GM12878 (cell line): ENCODE measurements around the gene ATF6B.
"Not testable (repeated sequence)": the region's sequence is repeated elsewhere in the genome, so short reads cannot be mapped to it uniquely, and the experiment has no call there.

Experiments
- BACH1 ChIP-seq: fragments of 450-650 bp; IDR thresholded peaks from 2 replicates; pipeline ENCODE4 v1.6.1; 2017; ENCODE audit warnings: mild to moderate bottlenecking, borderline replicate concordance
- BHLHE40 ChIP-seq, 2 experiments: fragments of 450-650 bp in 1 of 2; IDR thresholded peaks; 2 replicates each; pipeline ENCODE4 v1.6.1; 2011 to 2017; ENCODE audit warnings: low read depth in 2 of 2, borderline replicate concordance in 1 of 2, improper control_type of control experiment in 1 of 2, low read length in 1 of 2, mild to moderate bottlenecking in 1 of 2
- EP300 ChIP-seq, 2 experiments: fragments of 150-350 bp in 1 of 2; IDR thresholded peaks; 2 replicates each; pipeline ENCODE4 v1.6.1; 2011 to 2012; ENCODE audit warnings: low read depth in 2 of 2, low read length in 2 of 2, borderline replicate concordance in 1 of 2, improper control_type of control experiment in 1 of 2, inconsistent platforms in 1 of 2; ENCODE audit not compliant: control insufficient read depth in 1 of 2
- JUND ChIP-seq: IDR thresholded peaks from 2 replicates; pipeline ENCODE4 v1.6.1; 2012; ENCODE audit warnings: low read depth, mild to moderate bottlenecking, low read length, improper control_type of control experiment, moderate library complexity
- LARP7 ChIP-seq: fragments of 450-650 bp; IDR thresholded peaks from 2 replicates; pipeline ENCODE4 v1.6.1; 2017; ENCODE audit warnings: mild to moderate bottlenecking
- NFXL1 ChIP-seq: fragments of 450-650 bp; IDR thresholded peaks from 2 replicates; pipeline ENCODE4 v1.6.1; 2017; ENCODE audit warnings: antibody characterized with exemption, mild to moderate bottlenecking, borderline replicate concordance
- POLR2A ChIP-seq: IDR thresholded peaks from 2 replicates; pipeline ENCODE4 v1.6.1; 2011; ENCODE audit warnings: low read depth, mild to moderate bottlenecking, low read length
- POU2F2 ChIP-seq: IDR thresholded peaks from 3 replicates; pipeline ENCODE4 v1.6.1; 2011; ENCODE audit warnings: low read depth, mild to moderate bottlenecking, low read length, borderline replicate concordance
- TAF1 ChIP-seq: IDR thresholded peaks from 2 replicates; pipeline ENCODE4 v1.6.1; 2011; ENCODE audit warnings: mild to moderate bottlenecking, low read depth, low read length, borderline replicate concordance
- TF ChIP-seq, protein P1 (sequence below), 3 experiments: IDR thresholded peaks in 2 of 3; conservative IDR thresholded peaks in 1 of 3; 2 replicates each; pipeline ENCODE4 v1.5.1; 2011; ENCODE audit warnings: low read depth in 3 of 3, low read length in 3 of 3, mild to moderate bottlenecking in 3 of 3, control low read depth in 2 of 3, moderate library complexity in 2 of 3, inconsistent platforms in 1 of 3, mixed read lengths in 1 of 3; ENCODE audit not compliant: control insufficient read depth in 2 of 3, insufficient read depth in 1 of 3; ENCODE audit errors: extremely low read depth in 1 of 3

GRCh38 chr6:32144238-32144637 is 16.2 kb upstream of the ATF6B start:
- TF ChIP-seq TAF1; POU2F2; POLR2A; EP300 (IDR thresholded peaks at IDR 0.05; ENCODE audit: borderline replicate concordance in 1 of 2, control insufficient read depth in 1 of 2, low read depth in 2 of 2, low read length in 2 of 2); LARP7; BACH1; NFXL1; JUND; BHLHE40 (IDR thresholded peaks at IDR 0.05; ENCODE audit: borderline replicate concordance in 1 of 2, low read depth in 2 of 2, low read length in 1 of 2): not testable (repeated sequence)
- TF ChIP-seq, protein P1, sequence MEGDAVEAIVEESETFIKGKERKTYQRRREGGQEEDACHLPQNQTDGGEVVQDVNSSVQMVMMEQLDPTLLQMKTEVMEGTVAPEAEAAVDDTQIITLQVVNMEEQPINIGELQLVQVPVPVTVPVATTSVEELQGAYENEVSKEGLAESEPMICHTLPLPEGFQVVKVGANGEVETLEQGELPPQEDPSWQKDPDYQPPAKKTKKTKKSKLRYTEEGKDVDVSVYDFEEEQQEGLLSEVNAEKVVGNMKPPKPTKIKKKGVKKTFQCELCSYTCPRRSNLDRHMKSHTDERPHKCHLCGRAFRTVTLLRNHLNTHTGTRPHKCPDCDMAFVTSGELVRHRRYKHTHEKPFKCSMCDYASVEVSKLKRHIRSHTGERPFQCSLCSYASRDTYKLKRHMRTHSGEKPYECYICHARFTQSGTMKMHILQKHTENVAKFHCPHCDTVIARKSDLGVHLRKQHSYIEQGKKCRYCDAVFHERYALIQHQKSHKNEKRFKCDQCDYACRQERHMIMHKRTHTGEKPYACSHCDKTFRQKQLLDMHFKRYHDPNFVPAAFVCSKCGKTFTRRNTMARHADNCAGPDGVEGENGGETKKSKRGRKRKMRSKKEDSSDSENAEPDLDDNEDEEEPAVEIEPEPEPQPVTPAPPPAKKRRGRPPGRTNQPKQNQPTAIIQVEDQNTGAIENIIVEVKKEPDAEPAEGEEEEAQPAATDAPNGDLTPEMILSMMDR (IDR thresholded peaks at IDR 0.05 in 2 of 3, conservative IDR thresholded peaks at IDR 0.05 in 1 of 3; ENCODE audit: control insufficient read depth in 2 of 3, extremely low read depth in 1 of 3, insufficient read depth in 1 of 3, low read depth in 3 of 3, low read length in 3 of 3): not testable (repeated sequence)
